NCI-H2171 treated with DMSO at 0.1 percent for 48 hours (cell line): ENCODE measurements around the gene GNS.

Experiments used
- DNase-seq: peaks from one replicate; lab custom pipeline; 2025; lab: John Stamatoyannopoulos, UW

The GNS gene

GRCh38 chr12:64674367-64674922 lies 84.8 kb downstream of the GNS start:
- DNase-seq, result no peak

GRCh38 chr12:64673490-64674169 lies 85.6 kb downstream of the GNS start:
- DNase-seq, result peak; percentile 65

- peak; percentile 83 for DNase-seq
These were observed 86.2 kb downstream of the GNS start for GRCh38 chr12:64672925-64673409.

- DNase-seq, result no peak
These were observed 87.5 kb downstream of the GNS start for GRCh38 chr12:64671681-64672080.

- DNase-seq, result no peak
These were observed 88.1 kb downstream of the GNS start for GRCh38 chr12:64670919-64671639.

GRCh38 chr12:64670019-64670418 lies 89.2 kb downstream of the GNS start:
- no peak for DNase-seq

- no peak for DNase-seq
These were observed 89.8 kb downstream of the GNS start for GRCh38 chr12:64669270-64669842.

- no peak for DNase-seq
These were observed 91.4 kb downstream of the GNS start for GRCh38 chr12:64667793-64668192.

GRCh38 chr12:64666054-64666914 lies 92.9 kb downstream of the GNS start:
- no peak for DNase-seq

GRCh38 chr12:64665514-64665913 lies 93.7 kb downstream of the GNS start:
- DNase-seq, result no peak
